ENCODE results near the gene SHLD2. TPM values are rescaled to one million over a fixed set of nuclear protein-coding genes. Genes with fewer than 3 reads are reported as not detected.
"Not testable (repeated sequence)": the region's sequence is repeated elsewhere in the genome, so short reads cannot be mapped to it uniquely, and the experiment has no call there.

Gene SHLD2
- total and polyA plus RNA-seq, 10 of the 15 experiments (the other 5 are each of a cell fraction or from before 2014, with no cell fraction given): 24.5 to 45.3 (median 30.1) TPM

- H3K79me2 ChIP-seq (ENCODE audit: control insufficient read depth, insufficient read depth, low read length); H3K27me3 ChIP-seq (replicated peaks in 1 of 2; ENCODE audit: control insufficient read depth in 2 of 2, insufficient read depth in 2 of 2, low read length in 1 of 2); POLR2A ChIA-PET; RAD21 ChIA-PET (ENCODE audit: unreplicated experiment); DNase-seq (ENCODE audit: low read depth, low spot score); H3K4me2 ChIP-seq (ENCODE audit: control insufficient read depth, insufficient read depth); H3K4me1 ChIP-seq (ENCODE audit: control insufficient read depth, insufficient read depth, low read length); H3K9me3 ChIP-seq (replicated peaks; ENCODE audit: control insufficient read depth, insufficient read depth, low read length); SMC1A ChIA-PET (ENCODE audit: uncharacterized antibody, unreplicated experiment); H2AFZ ChIP-seq (ENCODE audit: control insufficient read depth, low read depth, low read length); BruUV-seq (replicated peaks); CTCF ChIA-PET; intact Hi-C loops (cut with micrococcal nuclease; ENCODE audit: unreplicated experiment); in situ Hi-C loops (cut with MboI); H4K20me1 ChIP-seq (ENCODE audit: control insufficient read depth, insufficient read depth); H3K36me3 ChIP-seq (ENCODE audit: control insufficient read depth in 2 of 2, insufficient read depth in 2 of 2, low read length in 1 of 2); H3K4me3 ChIP-seq; FAIRE-seq; H3K9ac ChIP-seq (ENCODE audit: control insufficient read depth, insufficient read depth, low read length); H3K27ac ChIP-seq (ENCODE audit: control insufficient read depth, insufficient read depth): not testable (repeated sequence)
- TF ChIP-seq RAD51 (IDR thresholded peaks at IDR 0.05) (peak; percentile 35; the same call in 1 of the 2 replicates), SPI1 (IDR thresholded peaks at IDR 0.05; ENCODE audit: borderline replicate concordance, insufficient read depth, low read depth, low read length) (peak; percentile 55; the same call in 1 of the 2 replicates)
- peak; percentile 58 for ATAC-seq
- 42% methylated on average over 5 of the region's 6 CpGs for WGBS (ENCODE audit: insufficient coverage, insufficient replicate concordance, low lambda C conversion rate, missing lambda C conversion rate)
Observed at GRCh38 chr10:87184421-87184820, 89.4 kb downstream of the SHLD2 start.

DNA sequence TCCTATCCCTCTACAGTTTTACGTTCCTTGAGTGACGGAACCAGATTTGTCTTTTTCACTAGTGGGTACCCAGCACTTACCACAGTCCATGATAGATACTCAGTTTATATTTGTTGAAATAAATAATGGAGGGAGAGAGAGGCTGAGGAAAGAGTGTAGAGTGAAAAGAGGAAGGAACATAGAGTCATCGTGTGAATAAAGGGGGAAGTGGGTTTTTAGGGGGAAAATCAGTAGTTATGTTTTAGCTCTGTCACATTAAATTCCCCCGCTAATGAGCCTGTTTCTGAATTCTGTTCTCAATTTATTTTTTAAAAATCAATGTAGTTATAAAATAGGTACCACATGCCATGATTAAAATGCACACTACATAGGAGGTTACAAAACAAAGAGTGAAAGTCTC lies 91.0 kb downstream of the SHLD2 start:
- POLR2A ChIA-PET; intact Hi-C loops (cut with micrococcal nuclease; ENCODE audit: unreplicated experiment); H2AFZ ChIP-seq (ENCODE audit: control insufficient read depth, low read depth, low read length); in situ Hi-C loops (cut with MboI); DNase-seq (ENCODE audit: low read depth, low spot score); H3K27ac ChIP-seq (ENCODE audit: control insufficient read depth, insufficient read depth); BruUV-seq (replicated peaks); CTCF ChIA-PET; H3K36me3 ChIP-seq (ENCODE audit: control insufficient read depth in 2 of 2, insufficient read depth in 2 of 2, low read length in 1 of 2); H3K4me1 ChIP-seq (ENCODE audit: control insufficient read depth, insufficient read depth, low read length); RAD21 ChIA-PET (ENCODE audit: unreplicated experiment); FAIRE-seq; H3K9ac ChIP-seq (ENCODE audit: control insufficient read depth, insufficient read depth, low read length); H3K4me2 ChIP-seq (ENCODE audit: control insufficient read depth, insufficient read depth); H3K27me3 ChIP-seq (replicated peaks in 1 of 2; ENCODE audit: control insufficient read depth in 2 of 2, insufficient read depth in 2 of 2, low read length in 1 of 2); SMC1A ChIA-PET (ENCODE audit: uncharacterized antibody, unreplicated experiment); H3K9me3 ChIP-seq (replicated peaks; ENCODE audit: control insufficient read depth, insufficient read depth, low read length); H4K20me1 ChIP-seq (ENCODE audit: control insufficient read depth, insufficient read depth); H3K4me3 ChIP-seq; H3K79me2 ChIP-seq (ENCODE audit: control insufficient read depth, insufficient read depth, low read length): not testable (repeated sequence)
- ATAC-seq: peak; percentile 31; the same call in 1 of the 3 replicates
- TF ChIP-seq SPI1 (IDR thresholded peaks at IDR 0.05; ENCODE audit: borderline replicate concordance, insufficient read depth, low read depth, low read length): peak; percentile 31; the same call in 1 of the 2 replicates
- WGBS (ENCODE audit: insufficient coverage, insufficient replicate concordance, low lambda C conversion rate, missing lambda C conversion rate): 0% methylated on average over 1 of the region's 4 CpGs

DNA sequence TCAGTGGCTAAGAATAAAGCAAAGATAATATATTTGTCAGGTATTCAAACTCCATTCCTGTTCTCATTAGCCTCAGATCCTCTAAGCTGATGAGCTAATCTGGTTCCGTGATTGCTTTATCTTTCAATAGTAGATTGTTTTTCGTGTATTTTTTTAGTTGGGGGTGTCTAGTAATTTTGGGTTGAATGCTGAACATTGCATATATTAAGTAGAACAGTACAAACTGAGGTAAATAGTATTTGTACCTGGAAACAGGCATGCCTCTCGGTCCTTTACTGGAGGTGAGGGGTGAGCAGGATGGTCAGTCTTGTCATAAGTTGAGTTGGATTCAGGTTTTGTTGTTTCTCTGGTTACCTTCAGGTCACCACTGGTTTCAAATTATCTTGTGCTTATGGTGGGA lies 92.6 kb downstream of the SHLD2 start:
- DNase-seq (ENCODE audit: low read depth, low spot score); H4K20me1 ChIP-seq (ENCODE audit: control insufficient read depth, insufficient read depth); POLR2A ChIA-PET; intact Hi-C loops (cut with micrococcal nuclease; ENCODE audit: unreplicated experiment); H3K79me2 ChIP-seq (ENCODE audit: control insufficient read depth, insufficient read depth, low read length); FAIRE-seq; RAD21 ChIA-PET (ENCODE audit: unreplicated experiment); H3K4me3 ChIP-seq; H2AFZ ChIP-seq (ENCODE audit: control insufficient read depth, low read depth, low read length); CTCF ChIA-PET; H3K4me1 ChIP-seq (ENCODE audit: control insufficient read depth, insufficient read depth, low read length); H3K27ac ChIP-seq (ENCODE audit: control insufficient read depth, insufficient read depth); H3K9ac ChIP-seq (ENCODE audit: control insufficient read depth, insufficient read depth, low read length); H3K4me2 ChIP-seq (ENCODE audit: control insufficient read depth, insufficient read depth); H3K27me3 ChIP-seq (replicated peaks in 1 of 2; ENCODE audit: control insufficient read depth in 2 of 2, insufficient read depth in 2 of 2, low read length in 1 of 2); SMC1A ChIA-PET (ENCODE audit: uncharacterized antibody, unreplicated experiment); BruUV-seq (replicated peaks); H3K36me3 ChIP-seq (ENCODE audit: control insufficient read depth in 2 of 2, insufficient read depth in 2 of 2, low read length in 1 of 2); H3K9me3 ChIP-seq (replicated peaks; ENCODE audit: control insufficient read depth, insufficient read depth, low read length); in situ Hi-C loops (cut with MboI); ATAC-seq: not testable (repeated sequence)
- 99% methylated on average over 3 of the region's 3 CpGs for WGBS (ENCODE audit: insufficient coverage, insufficient replicate concordance, low lambda C conversion rate, missing lambda C conversion rate)

- BruUV-seq (replicated peaks); H3K4me1 ChIP-seq (ENCODE audit: control insufficient read depth, insufficient read depth, low read length); FAIRE-seq; H3K9ac ChIP-seq (ENCODE audit: control insufficient read depth, insufficient read depth, low read length); POLR2A ChIA-PET; H2AFZ ChIP-seq (ENCODE audit: control insufficient read depth, low read depth, low read length); H3K36me3 ChIP-seq (ENCODE audit: control insufficient read depth in 2 of 2, insufficient read depth in 2 of 2, low read length in 1 of 2); intact Hi-C loops (cut with micrococcal nuclease; ENCODE audit: unreplicated experiment); CTCF ChIA-PET; SMC1A ChIA-PET (ENCODE audit: uncharacterized antibody, unreplicated experiment); ATAC-seq; H3K4me2 ChIP-seq (ENCODE audit: control insufficient read depth, insufficient read depth); RAD21 ChIA-PET (ENCODE audit: unreplicated experiment); H3K9me3 ChIP-seq (replicated peaks; ENCODE audit: control insufficient read depth, insufficient read depth, low read length); H3K79me2 ChIP-seq (ENCODE audit: control insufficient read depth, insufficient read depth, low read length); H3K27ac ChIP-seq (ENCODE audit: control insufficient read depth, insufficient read depth); H3K4me3 ChIP-seq; in situ Hi-C loops (cut with MboI); H4K20me1 ChIP-seq (ENCODE audit: control insufficient read depth, insufficient read depth); DNase-seq (ENCODE audit: low read depth, low spot score); H3K27me3 ChIP-seq (replicated peaks in 1 of 2; ENCODE audit: control insufficient read depth in 2 of 2, insufficient read depth in 2 of 2, low read length in 1 of 2): not testable (repeated sequence)
- 100% methylated on average over 3 of the region's 3 CpGs for WGBS (ENCODE audit: insufficient coverage, insufficient replicate concordance, low lambda C conversion rate, missing lambda C conversion rate)
Observed at GRCh38 chr10:87191841-87192240, 96.8 kb downstream of the SHLD2 start.

Data from GM12878 (cell line).